Karpas-422 (cell line): ENCODE results near the gene LRRC27. TPM values are rescaled to one million over a fixed set of nuclear protein-coding genes. Genes with fewer than 3 reads are reported as not detected.
"Not testable (repeated sequence)": the region's sequence is repeated elsewhere in the genome, so short reads cannot be mapped to it uniquely, and the experiment has no call there.

Experiments
- DNase-seq: peaks from one replicate; pipeline ENCODE4 v3.0.0-alpha.2; 2015
- H2AFZ ChIP-seq: fragments of 200-600 bp; sonication (generic); 2 replicates; pipeline ENCODE4 v1.6.1; 2014; ENCODE audit warnings: antibody characterized with exemption, low read length, mixed read lengths
- H3K27ac ChIP-seq: fragments of 200-600 bp; sonication (generic); 2 replicates; pipeline ENCODE4 v1.5.1; 2014; ENCODE audit warnings: mild to moderate bottlenecking, low read length, moderate library complexity
- H3K27me3 ChIP-seq: fragments of 200-600 bp; sonication (generic); 2 replicates; pipeline ENCODE4 v1.6.1; 2014; ENCODE audit warnings: low read length, mixed read lengths
- H3K36me3 ChIP-seq: fragments of 200-600 bp; sonication (generic); 2 replicates; pipeline ENCODE4 v1.6.1; 2014; ENCODE audit warnings: low read length, mixed read lengths; ENCODE audit not compliant: insufficient read depth
- H3K4me1 ChIP-seq: fragments of 200-600 bp; sonication (generic); 2 replicates; pipeline ENCODE4 v1.6.1; 2014; ENCODE audit warnings: mild to moderate bottlenecking, low read length, mixed read lengths
- H3K4me2 ChIP-seq: fragments of 200-600 bp; sonication (generic); 2 replicates; pipeline ENCODE4 v1.6.1; 2014; ENCODE audit warnings: low read length, low read depth, mild to moderate bottlenecking; ENCODE audit not compliant: poor library complexity, severe bottlenecking
- H3K4me3 ChIP-seq: fragments of 200-600 bp; sonication (generic); 2 replicates; pipeline ENCODE4 v1.5.1; 2014; ENCODE audit warnings: mild to moderate bottlenecking, antibody characterized with exemption, low read length, mixed read lengths
- H3K79me2 ChIP-seq: fragments of 200-600 bp; sonication (generic); 2 replicates; pipeline ENCODE4 v1.6.1; 2014; ENCODE audit warnings: mild to moderate bottlenecking, low read length, mixed read lengths
- H3K9ac ChIP-seq: fragments of 200-600 bp; sonication (generic); 2 replicates; pipeline ENCODE4 v1.6.0; 2014; ENCODE audit warnings: low read length
- H3K9me2 ChIP-seq: fragments of 200-600 bp; sonication (generic), shearing (Covaris generic); replicated peaks from 2 replicates; pipeline ENCODE4 v1.6.0; 2014; ENCODE audit warnings: mild to moderate bottlenecking, low read length, moderate library complexity; ENCODE audit not compliant: insufficient read depth
- H3K9me3 ChIP-seq: fragments of 300-700, 200-600 bp; sonication (generic); 2 replicates; pipeline ENCODE4 v1.6.1; 2014; ENCODE audit warnings: low read length, mixed read lengths
- H4K20me1 ChIP-seq: fragments of 200-600 bp; sonication (generic); 2 replicates; pipeline ENCODE4 v1.6.1; 2014; ENCODE audit warnings: mild to moderate bottlenecking, antibody characterized with exemption, low read length, low read depth; ENCODE audit not compliant: insufficient read depth
- total RNA-seq: library from RNA; depleted of rRNA; stranded (reverse); fragments of >200 nt; shearing (Covaris generic); gene quantifications from 2 replicates; pipeline ENCODE4 v1.2.3, GENCODE V29; 2014; ENCODE audit warnings: low replicate concordance

The LRRC27 gene
- total RNA-seq, 1 experiment from 2014 or later, result 2.2 TPM

- H4K20me1 ChIP-seq, result no peaks in the 10 kb centered on the region
- no peaks in the 10 kb centered on the region for H3K9me2 ChIP-seq
- no peaks in the 10 kb centered on the region for H3K4me1 ChIP-seq
- H2AFZ ChIP-seq, result no peak overlapping the region
- H3K4me3 ChIP-seq, result no peak overlapping the region
- no peak overlapping the region for H3K9ac ChIP-seq
- H3K27me3 ChIP-seq, result no peaks in the 10 kb centered on the region
- no peak overlapping the region for H3K4me2 ChIP-seq
- no peaks in the 10 kb centered on the region for H3K9me3 ChIP-seq
- no peaks in the 10 kb centered on the region for H3K79me2 ChIP-seq
- H3K36me3 ChIP-seq, result no peaks in the 10 kb centered on the region
- no peak for DNase-seq
- no peak overlapping the region for H3K27ac ChIP-seq
These were observed 45.3 kb downstream of the LRRC27 start for GRCh38 chr10:132377326-132377725.

DNA sequence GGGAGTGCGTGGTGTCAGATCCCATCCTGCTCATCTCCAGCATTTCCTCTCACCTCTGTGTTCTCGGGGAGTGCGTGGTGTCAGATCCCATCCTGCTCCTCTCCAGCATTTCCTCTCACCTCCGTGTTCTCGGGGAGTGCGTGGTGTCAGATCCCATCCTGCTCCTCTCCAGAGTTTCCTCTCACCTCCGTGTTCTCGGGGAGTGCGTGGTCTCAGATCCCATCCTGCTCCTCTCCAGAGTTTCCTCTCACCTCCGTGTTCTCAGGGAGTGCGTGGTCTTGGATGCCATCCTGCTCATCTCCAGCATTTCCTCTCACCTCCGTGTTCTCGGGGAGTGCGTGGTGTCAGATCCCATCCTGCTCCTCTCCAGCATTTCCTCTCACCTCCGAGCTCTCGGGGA is 47.0 kb downstream of the LRRC27 start:
- H3K27ac ChIP-seq, H3K9me2 ChIP-seq, H3K36me3 ChIP-seq, H3K4me1 ChIP-seq, H3K9ac ChIP-seq, H3K27me3 ChIP-seq, H3K4me3 ChIP-seq, DNase-seq, H3K4me2 ChIP-seq, H2AFZ ChIP-seq, H3K79me2 ChIP-seq, H4K20me1 ChIP-seq, H3K9me3 ChIP-seq: not testable (repeated sequence)

- not testable (repeated sequence) for H3K9ac ChIP-seq, DNase-seq, H3K4me3 ChIP-seq, H3K4me2 ChIP-seq, H3K9me3 ChIP-seq, H3K79me2 ChIP-seq, H3K9me2 ChIP-seq, H2AFZ ChIP-seq, H3K27ac ChIP-seq, H3K27me3 ChIP-seq, H3K36me3 ChIP-seq, H3K4me1 ChIP-seq, H4K20me1 ChIP-seq
These were observed 49.0 kb downstream of the LRRC27 start for GRCh38 chr10:132380986-132381385.

- no peak overlapping the region for H3K9ac ChIP-seq
- H4K20me1 ChIP-seq, result no peaks in the 10 kb centered on the region
- H3K4me2 ChIP-seq, result no peak overlapping the region
- H3K9me3 ChIP-seq, result no peaks in the 10 kb centered on the region
- H3K4me3 ChIP-seq, result no peak overlapping the region
- no peaks in the 10 kb centered on the region for H3K4me1 ChIP-seq
- H3K9me2 ChIP-seq, result no peaks in the 10 kb centered on the region
- H3K27ac ChIP-seq, result no peak overlapping the region
- H2AFZ ChIP-seq, result no peak overlapping the region
- DNase-seq, result no peak
- H3K79me2 ChIP-seq, result no peaks in the 10 kb centered on the region
- H3K36me3 ChIP-seq, result no peaks in the 10 kb centered on the region
- no peaks in the 10 kb centered on the region for H3K27me3 ChIP-seq
These were observed 49.7 kb downstream of the LRRC27 start for GRCh38 chr10:132381741-132382140.

- Histone ChIP-seq H3K79me2 (no peaks in the 10 kb centered on the region), H3K9me3 (no peaks in the 10 kb centered on the region), H3K9ac (no peak overlapping the region), H3K27ac (no peak overlapping the region), H3K9me2 (no peaks in the 10 kb centered on the region), H3K4me3 (no peak overlapping the region), H2AFZ (no peak overlapping the region), H4K20me1 (no peaks in the 10 kb centered on the region), H3K4me2 (no peak overlapping the region), H3K27me3 (no peaks in the 10 kb centered on the region), H3K4me1 (peaks cover 1% of the 10 kb centered on the region), H3K36me3 (no peaks in the 10 kb centered on the region)
- no peak for DNase-seq
These were observed 50.4 kb downstream of the LRRC27 start for GRCh38 chr10:132382231-132382922.

DNA sequence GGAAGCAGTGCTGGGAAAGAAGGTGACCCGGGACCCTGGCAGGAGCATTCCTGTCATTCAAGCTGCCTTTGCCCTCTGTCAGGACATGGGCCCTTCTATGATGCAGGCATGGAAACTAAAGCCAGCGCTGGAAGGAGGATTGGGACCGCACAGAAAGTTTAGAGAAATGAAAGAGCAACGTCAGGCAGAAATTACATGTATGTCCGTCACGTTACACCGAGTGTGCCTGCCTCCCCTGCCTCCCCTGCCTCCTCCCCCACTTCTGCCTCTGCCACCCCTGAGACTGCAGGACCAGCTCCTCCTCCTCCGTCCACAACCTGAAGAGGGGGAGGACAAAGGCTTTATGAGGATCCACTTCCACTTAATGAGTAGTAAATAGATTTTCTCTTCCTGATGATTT is 51.1 kb downstream of the LRRC27 start:
- Histone ChIP-seq H3K9me2 (no peaks in the 10 kb centered on the region), H4K20me1 (no peaks in the 10 kb centered on the region), H3K9me3 (no peaks in the 10 kb centered on the region), H3K9ac (no peak overlapping the region), H3K4me2 (no peak overlapping the region), H3K27ac (no peak overlapping the region), H3K36me3 (no peaks in the 10 kb centered on the region), H2AFZ (no peak overlapping the region), H3K4me3 (no peak overlapping the region), H3K27me3 (no peaks in the 10 kb centered on the region), H3K4me1 (peaks cover 6% of the 10 kb centered on the region), H3K79me2 (no peaks in the 10 kb centered on the region)
- no peak for DNase-seq

DNA sequence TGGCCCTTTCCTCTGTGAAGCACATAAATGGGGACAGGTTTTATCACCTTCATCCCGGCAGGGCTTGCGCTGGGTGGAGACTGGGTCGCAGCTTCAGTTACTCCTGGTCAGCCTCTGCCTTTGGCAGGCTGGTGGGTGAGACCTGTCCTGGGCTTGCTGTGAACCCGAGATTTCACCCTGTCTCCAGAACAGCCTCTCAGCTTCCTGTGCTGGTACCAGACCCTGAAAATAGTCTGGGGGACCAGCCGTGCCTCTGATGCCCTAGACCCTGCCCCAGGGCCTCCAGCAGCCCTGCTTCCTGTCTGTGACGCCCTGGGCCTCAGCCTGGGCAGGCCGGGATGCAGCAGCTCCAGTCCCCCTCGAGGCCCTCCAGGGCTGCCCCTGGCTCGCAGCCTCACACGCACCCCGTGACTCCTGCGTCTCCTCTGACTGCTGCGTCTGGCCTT is 51.8 kb downstream of the LRRC27 start:
- Histone ChIP-seq H3K36me3 (no peaks in the 10 kb centered on the region), H4K20me1 (no peaks in the 10 kb centered on the region), H3K9me3 (no peaks in the 10 kb centered on the region), H2AFZ (no peak overlapping the region), H3K4me2 (no peak overlapping the region), H3K27me3 (no peaks in the 10 kb centered on the region), H3K9ac (no peak overlapping the region), H3K9me2 (no peaks in the 10 kb centered on the region), H3K27ac (no peak overlapping the region), H3K79me2 (no peaks in the 10 kb centered on the region), H3K4me3 (no peak overlapping the region), H3K4me1 (peaks cover 6% of the 10 kb centered on the region)
- DNase-seq, result no peak

DNA sequence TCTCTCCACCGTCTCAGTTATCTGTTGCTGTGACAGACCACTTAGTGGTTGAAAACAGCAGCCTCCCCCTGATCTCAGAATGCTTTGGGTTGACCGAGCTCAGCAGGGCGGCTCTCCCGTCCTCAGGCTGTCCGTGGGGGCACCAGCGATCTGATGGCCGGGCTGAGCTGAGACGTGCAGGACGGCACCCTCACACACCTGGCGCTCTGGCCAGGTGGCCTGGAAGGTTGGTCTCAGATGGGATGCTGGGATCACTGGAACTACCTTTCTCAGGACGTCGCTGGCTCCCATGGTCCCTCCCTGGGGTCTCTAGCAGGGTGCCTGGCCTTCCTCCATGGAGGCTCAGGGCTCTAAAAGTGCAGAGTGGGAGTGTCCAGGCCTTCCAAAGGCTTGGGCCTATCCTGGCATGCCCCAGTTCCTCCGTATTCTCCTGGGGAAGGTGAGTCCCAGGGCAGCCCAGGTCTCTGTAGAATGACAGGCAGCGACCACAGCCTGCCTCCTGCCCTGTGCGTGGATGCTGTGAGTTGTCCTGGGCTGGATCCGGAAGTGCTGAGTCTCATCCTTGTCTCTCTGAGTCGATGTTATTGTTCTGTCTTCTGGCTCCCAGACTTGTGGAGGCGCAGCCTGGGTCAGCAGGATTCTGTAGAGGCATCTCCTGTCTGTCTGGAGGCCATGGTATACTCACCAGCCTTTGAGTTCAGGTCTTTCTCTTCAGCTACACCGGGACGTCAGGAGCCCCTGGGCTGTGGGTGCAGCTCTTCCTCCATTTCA is 52.8 kb downstream of the LRRC27 start:
- H3K4me3 ChIP-seq, result no peak overlapping the region
- H3K4me1 ChIP-seq, result peaks cover 6% of the 10 kb centered on the region
- H3K9me3 ChIP-seq, result no peaks in the 10 kb centered on the region
- no peak for DNase-seq
- no peaks in the 10 kb centered on the region for H3K79me2 ChIP-seq
- H3K9ac ChIP-seq, result no peak overlapping the region
- no peak overlapping the region for H3K27ac ChIP-seq
- H3K9me2 ChIP-seq, result no peaks in the 10 kb centered on the region
- no peaks in the 10 kb centered on the region for H3K27me3 ChIP-seq
- H4K20me1 ChIP-seq, result no peaks in the 10 kb centered on the region
- no peaks in the 10 kb centered on the region for H3K36me3 ChIP-seq
- no peak overlapping the region for H2AFZ ChIP-seq
- H3K4me2 ChIP-seq, result no peak overlapping the region
